ENCODE results near the gene ARHGEF16. TPM values are rescaled to one million over a fixed set of nuclear protein-coding genes. Genes with fewer than 3 reads are reported as not detected.

The ARHGEF16 gene
- total RNA-seq, 1 experiment from 2014 or later = 25.1 TPM

- Histone ChIP-seq H3K9me2 (ENCODE audit: insufficient read depth) (no peaks in the 10 kb centered on the region), H2AFZ (no peak overlapping the region), H3K79me2 (ENCODE audit: low read depth) (no peaks in the 10 kb centered on the region), H3K27ac (no peak overlapping the region), H3K4me3 (no peak overlapping the region), H4K20me1 (ENCODE audit: insufficient read depth) (peaks cover 13% of the 10 kb centered on the region; the same call in 1 of the 2 replicates), H3K9me3 (ENCODE audit: insufficient read depth, low read depth) (no peaks in the 10 kb centered on the region), H3K27me3 (ENCODE audit: insufficient read depth, low read depth) (no peaks in the 10 kb centered on the region), H3F3A (ENCODE audit: insufficient read depth, low read depth) (peaks cover 20% of the 10 kb centered on the region; the same call in 1 of the 2 replicates), H3K36me3 (ENCODE audit: low read depth) (no peaks in the 10 kb centered on the region), H3K4me1 (replicated peaks; ENCODE audit: insufficient read depth) (peaks cover 14% of the 10 kb centered on the region), H3K4me2 (no peak overlapping the region)
- CTCF ChIA-PET = no interaction called here
- TF ChIP-seq, protein P1, sequence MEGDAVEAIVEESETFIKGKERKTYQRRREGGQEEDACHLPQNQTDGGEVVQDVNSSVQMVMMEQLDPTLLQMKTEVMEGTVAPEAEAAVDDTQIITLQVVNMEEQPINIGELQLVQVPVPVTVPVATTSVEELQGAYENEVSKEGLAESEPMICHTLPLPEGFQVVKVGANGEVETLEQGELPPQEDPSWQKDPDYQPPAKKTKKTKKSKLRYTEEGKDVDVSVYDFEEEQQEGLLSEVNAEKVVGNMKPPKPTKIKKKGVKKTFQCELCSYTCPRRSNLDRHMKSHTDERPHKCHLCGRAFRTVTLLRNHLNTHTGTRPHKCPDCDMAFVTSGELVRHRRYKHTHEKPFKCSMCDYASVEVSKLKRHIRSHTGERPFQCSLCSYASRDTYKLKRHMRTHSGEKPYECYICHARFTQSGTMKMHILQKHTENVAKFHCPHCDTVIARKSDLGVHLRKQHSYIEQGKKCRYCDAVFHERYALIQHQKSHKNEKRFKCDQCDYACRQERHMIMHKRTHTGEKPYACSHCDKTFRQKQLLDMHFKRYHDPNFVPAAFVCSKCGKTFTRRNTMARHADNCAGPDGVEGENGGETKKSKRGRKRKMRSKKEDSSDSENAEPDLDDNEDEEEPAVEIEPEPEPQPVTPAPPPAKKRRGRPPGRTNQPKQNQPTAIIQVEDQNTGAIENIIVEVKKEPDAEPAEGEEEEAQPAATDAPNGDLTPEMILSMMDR (conservative IDR thresholded peaks at IDR 0.05) = no peak
- no peak for TF ChIP-seq EZH2 (IDR thresholded peaks at IDR 0.05; ENCODE audit: low read depth)
- DNase-seq = no peak
- POLR2A ChIA-PET (ENCODE audit: unreplicated experiment) = no interaction called here
- no TSS peak for BruUV-seq (replicated peaks)
- intact Hi-C loops (cut with micrococcal nuclease; ENCODE audit: unreplicated experiment) = loop anchor here (2.0 to 5.0 kb wide), 2 partner anchors 21 to 80 kb away; no protein-coding TSS in a partner anchor
These were observed 7.4 kb downstream of the ARHGEF16 start for GRCh38 chr1:3461934-3462275.

DNA sequence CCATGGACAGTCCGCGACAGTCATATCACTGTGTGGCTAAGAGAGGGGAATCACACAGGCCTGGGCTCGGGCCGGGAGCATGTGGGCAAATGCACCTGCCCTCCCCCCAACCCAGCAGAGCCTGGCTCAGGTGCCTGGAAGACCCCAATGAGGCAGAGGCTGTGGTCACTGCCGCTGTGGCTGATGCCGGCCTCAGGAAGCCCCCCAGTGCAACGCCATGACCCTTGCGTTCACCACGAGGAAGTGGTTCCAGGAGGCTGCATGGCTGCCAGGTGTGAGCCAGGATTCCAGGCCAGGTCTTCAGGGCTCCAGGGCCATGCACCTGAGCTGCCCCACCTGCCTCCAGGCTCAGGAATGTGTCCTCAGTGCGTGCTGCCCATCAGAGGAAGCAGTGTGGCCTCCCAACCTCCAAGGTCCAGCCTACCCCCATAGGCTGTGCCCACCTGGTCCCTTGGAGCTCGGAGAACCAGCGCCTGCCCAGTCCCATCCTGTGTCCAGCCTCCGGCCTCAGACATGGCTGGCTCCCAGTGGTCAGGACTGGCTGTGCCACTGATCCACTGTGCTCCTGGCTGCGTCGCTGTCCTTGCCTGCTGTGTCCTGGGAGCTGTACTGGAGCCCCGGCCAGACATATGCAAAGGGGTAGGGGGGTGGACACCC, 8.0 kb downstream of the ARHGEF16 start:
- ChIA-PET POLR2A (ENCODE audit: unreplicated experiment) (no interaction called here), CTCF (interaction anchor here (0.5 kb wide), 1 partner anchor 114 kb away, joined by 3 read pairs; no protein-coding TSS in a partner anchor)
- H3K27ac ChIP-seq = no peak overlapping the region
- BruUV-seq (replicated peaks) = no TSS peak
- no peaks in the 10 kb centered on the region for H3K9me3 ChIP-seq (ENCODE audit: insufficient read depth, low read depth)
- no peaks in the 10 kb centered on the region for H3K9me2 ChIP-seq (ENCODE audit: insufficient read depth)
- TF ChIP-seq, protein P1 (conservative IDR thresholded peaks at IDR 0.05) = no peak
- no peak for TF ChIP-seq EZH2 (IDR thresholded peaks at IDR 0.05; ENCODE audit: low read depth)
- no peaks in the 10 kb centered on the region for H3K36me3 ChIP-seq (ENCODE audit: low read depth)
- H3K4me1 ChIP-seq (replicated peaks; ENCODE audit: insufficient read depth) = peaks cover 14% of the 10 kb centered on the region
- H4K20me1 ChIP-seq (ENCODE audit: insufficient read depth) = peaks cover 13% of the 10 kb centered on the region; the same call in 1 of the 2 replicates
- H3K4me2 ChIP-seq = no peak overlapping the region
- no peaks in the 10 kb centered on the region for H3K27me3 ChIP-seq (ENCODE audit: insufficient read depth, low read depth)
- intact Hi-C loops (cut with micrococcal nuclease; ENCODE audit: unreplicated experiment) = loop anchor here (5.0 kb wide), 1 partner anchor 80 kb away; no protein-coding TSS in a partner anchor
- no peak overlapping the region for H3K4me3 ChIP-seq
- H3F3A ChIP-seq (ENCODE audit: insufficient read depth, low read depth) = peaks cover 20% of the 10 kb centered on the region; the same call in 1 of the 2 replicates
- no peak for DNase-seq
- H2AFZ ChIP-seq = no peak overlapping the region
- no peaks in the 10 kb centered on the region for H3K79me2 ChIP-seq (ENCODE audit: low read depth)

DNA sequence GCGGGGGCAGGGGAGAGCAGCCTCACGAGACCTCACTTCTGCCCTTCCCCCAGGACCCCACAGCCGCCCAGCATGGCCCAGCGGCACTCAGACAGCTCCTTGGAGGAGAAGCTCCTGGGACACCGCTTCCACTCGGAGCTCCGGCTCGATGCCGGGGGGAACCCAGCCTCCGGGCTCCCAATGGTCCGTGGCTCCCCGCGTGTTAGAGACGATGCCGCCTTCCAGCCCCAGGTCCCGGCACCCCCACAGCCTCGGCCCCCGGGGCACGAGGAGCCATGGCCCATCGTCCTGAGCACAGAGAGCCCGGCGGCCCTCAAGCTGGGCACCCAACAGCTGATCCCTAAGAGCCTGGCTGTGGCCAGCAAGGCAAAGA, 8.5 kb downstream of the ARHGEF16 start:
- peak in 1 of 2 experiments; percentile 12 for DNase-seq
- Histone ChIP-seq H3K27me3 (ENCODE audit: insufficient read depth, low read depth) (no peaks in the 10 kb centered on the region), H4K20me1 (ENCODE audit: insufficient read depth) (peaks cover 13% of the 10 kb centered on the region; the same call in 1 of the 2 replicates), H3K27ac (no peak overlapping the region), H2AFZ (no peak overlapping the region), H3K4me3 (no peak overlapping the region), H3K9me3 (ENCODE audit: insufficient read depth, low read depth) (no peaks in the 10 kb centered on the region), H3K36me3 (ENCODE audit: low read depth) (no peaks in the 10 kb centered on the region), H3K79me2 (ENCODE audit: low read depth) (no peaks in the 10 kb centered on the region), H3K4me1 (replicated peaks; ENCODE audit: insufficient read depth) (peaks cover 14% of the 10 kb centered on the region), H3F3A (ENCODE audit: insufficient read depth, low read depth) (peaks cover 20% of the 10 kb centered on the region; the same call in 1 of the 2 replicates), H3K9me2 (ENCODE audit: insufficient read depth) (no peaks in the 10 kb centered on the region), H3K4me2 (no peak overlapping the region)
- TF ChIP-seq EZH2 (IDR thresholded peaks at IDR 0.05; ENCODE audit: low read depth) = no peak
- TF ChIP-seq, protein P1 (conservative IDR thresholded peaks at IDR 0.05) = no peak
- ChIA-PET POLR2A (ENCODE audit: unreplicated experiment) (no interaction called here), CTCF (interaction anchor here (0.5 kb wide), 1 partner anchor 114 kb away, joined by 3 read pairs; no protein-coding TSS in a partner anchor)
- no TSS peak for BruUV-seq (replicated peaks)
- intact Hi-C loops (cut with micrococcal nuclease; ENCODE audit: unreplicated experiment) = loop anchor here (5.0 kb wide), 1 partner anchor 79 kb away; no protein-coding TSS in a partner anchor

Measured in PC-9 (cell line).